GM12891 (cell line): ENCODE results near the gene ZSWIM3.

Experiments used
- POLR2A ChIP-seq: IDR thresholded peaks from 2 replicates; pipeline ENCODE4 v1.6.1; 2011; ENCODE audit warnings: low read depth, low read length, control low read depth
- POLR2AphosphoS5 ChIP-seq: IDR thresholded peaks from 2 replicates; pipeline ENCODE4 v1.6.1; 2011; ENCODE audit warnings: low read depth, low read length, control low read depth
- POU2F2 ChIP-seq: IDR thresholded peaks from 2 replicates; pipeline ENCODE4 v1.6.1; 2011; ENCODE audit warnings: low read depth, mild to moderate bottlenecking, control low read depth, low read length, moderate library complexity
- SPI1 ChIP-seq: IDR thresholded peaks from 2 replicates; pipeline ENCODE4 v1.6.1; 2011; ENCODE audit warnings: low read depth, low read length, control low read depth

- no peak for TF ChIP-seq POLR2A
- no peak for TF ChIP-seq POLR2AphosphoS5
- no peak for TF ChIP-seq POU2F2
- TF ChIP-seq SPI1 = no peak
These were observed 20.6 kb upstream of the ZSWIM3 start for GRCh38 chr20:45836841-45837240.
